ENCODE results near the gene PDZD2.
"Not testable (repeated sequence)": the region's sequence is repeated elsewhere in the genome, so short reads cannot be mapped to it uniquely, and the experiment has no call there.

PDZD2 gene

GRCh38 chr5:31770132-31770720, 131.3 kb downstream of the PDZD2 start:
- no peak for DNase-seq (ENCODE audit: low spot score)

GRCh38 chr5:31770998-31771397, 132.1 kb downstream of the PDZD2 start:
- DNase-seq (ENCODE audit: low spot score): no peak

- no peak for DNase-seq (ENCODE audit: low spot score)
These were observed 132.6 kb downstream of the PDZD2 start for GRCh38 chr5:31771500-31771899.

GRCh38 chr5:31776294-31776693, 137.4 kb downstream of the PDZD2 start:
- not testable (repeated sequence) for DNase-seq (ENCODE audit: low spot score)

GRCh38 chr5:31776976-31777651, 138.2 kb downstream of the PDZD2 start:
- DNase-seq (ENCODE audit: low spot score): no peak

GRCh38 chr5:31781772-31782171, 142.8 kb downstream of the PDZD2 start:
- DNase-seq (ENCODE audit: low spot score): no peak

GRCh38 chr5:31783086-31783645, 144.2 kb downstream of the PDZD2 start:
- no peak for DNase-seq (ENCODE audit: low spot score)

- no peak for DNase-seq (ENCODE audit: low spot score)
These were observed 144.8 kb downstream of the PDZD2 start for GRCh38 chr5:31783731-31784130.

GRCh38 chr5:31786090-31786631, 147.2 kb downstream of the PDZD2 start:
- DNase-seq (ENCODE audit: low spot score): no peak

GRCh38 chr5:31794009-31794408, 155.1 kb downstream of the PDZD2 start:
- no peak for DNase-seq (ENCODE audit: low spot score)

GRCh38 chr5:31798168-31798567, 159.2 kb downstream of the PDZD2 start:
- no peak for DNase-seq (ENCODE audit: low spot score)

- no peak for DNase-seq (ENCODE audit: low spot score)
These were observed 161.4 kb downstream of the PDZD2 start for GRCh38 chr5:31800351-31800750.

GRCh38 chr5:31805785-31806400, 167.0 kb downstream of the PDZD2 start:
- DNase-seq (ENCODE audit: low spot score): no peak

- no peak for DNase-seq (ENCODE audit: low spot score)
These were observed 167.6 kb downstream of the PDZD2 start for GRCh38 chr5:31806561-31806960.

GRCh38 chr5:31807789-31808540, 169.0 kb downstream of the PDZD2 start:
- no peak for DNase-seq (ENCODE audit: low spot score)

- DNase-seq (ENCODE audit: low spot score): peak; percentile 81
These were observed 170.3 kb downstream of the PDZD2 start for GRCh38 chr5:31809050-31809870.

GRCh38 chr5:31811210-31811609, 172.3 kb downstream of the PDZD2 start:
- no peak for DNase-seq (ENCODE audit: low spot score)

- DNase-seq (ENCODE audit: low spot score): no peak
These were observed 176.4 kb downstream of the PDZD2 start for GRCh38 chr5:31815376-31815775.

- DNase-seq (ENCODE audit: low spot score): no peak
These were observed 181.1 kb downstream of the PDZD2 start for GRCh38 chr5:31819926-31820516.

GRCh38 chr5:31823472-31823871, 184.5 kb downstream of the PDZD2 start:
- DNase-seq (ENCODE audit: low spot score): no peak
